H1 (cell line): Measurements from ENCODE around the gene LIMS1. TPM values are rescaled to one million over a fixed set of nuclear protein-coding genes. Genes with fewer than 3 reads are reported as not detected.

Experiments used
- CTCF ChIA-PET: fragments of 300-600 bp; sonication (Branson Sonifier 250); formaldehyde crosslinking; loops from one replicate; lab custom pipeline; 2021; ENCODE audit not compliant: partially characterized antibody; lab: Charles Lee
- POLR2A ChIA-PET: fragments of 300-600 bp; sonication (Branson Sonifier 250); formaldehyde crosslinking; loops from one replicate; lab custom pipeline; 2021; ENCODE audit warnings: inconsistent platforms; ENCODE audit not compliant: partially characterized antibody; lab: Charles Lee
- DNase-seq, 2 experiments: peaks; one replicate each; pipeline versions ENCODE4 v3.0.0 to v3.0.0-alpha.2; 2010 to 2022; ENCODE audit warnings: low spot score in 2 of 2, low read depth in 1 of 2, mixed read lengths in 1 of 2
- FAIRE-seq: peaks from 2 replicates; lab custom pipeline; 2011; peaks lifted over from hg19 to GRCh38; lab: Jason Lieb, UNC
- H2AFZ ChIP-seq: 2 replicates; pipeline ENCODE4 v1.8.1; 2012; ENCODE audit warnings: low read length, inconsistent platforms
- H2AK5ac ChIP-seq: 2 replicates; pipeline ENCODE4 v1.6.1; 2013; ENCODE audit warnings: low read depth, low read length
- H2BK120ac ChIP-seq: replicated peaks from 2 replicates; pipeline ENCODE3; 2013; ENCODE audit warnings: low read depth, low read length, inconsistent platforms
- H2BK12ac ChIP-seq: 2 replicates; pipeline ENCODE4 v1.6.1; 2013; ENCODE audit warnings: low read depth, low read length
- H2BK15ac ChIP-seq: 2 replicates; pipeline ENCODE4 v1.6.1; 2013; ENCODE audit warnings: low read length
- H2BK20ac ChIP-seq: 2 replicates; pipeline ENCODE4 v1.6.1; 2013; ENCODE audit warnings: low read length
- H2BK5ac ChIP-seq: 2 replicates; pipeline ENCODE4 v1.6.1; 2013; ENCODE audit warnings: low read depth, low read length
- H3K14ac ChIP-seq: 2 replicates; pipeline ENCODE4 v1.6.1; 2013; ENCODE audit warnings: inconsistent platforms; ENCODE audit not compliant: insufficient read length
- H3K18ac ChIP-seq: 2 replicates; pipeline ENCODE4 v1.6.1; 2013; ENCODE audit warnings: low read length; ENCODE audit errors: extremely low read depth
- H3K23ac ChIP-seq: 2 replicates; pipeline ENCODE4 v1.6.1; 2013; ENCODE audit warnings: inconsistent platforms; ENCODE audit not compliant: insufficient read length
- H3K23me2 ChIP-seq: 2 replicates; pipeline ENCODE4 v1.6.1; 2013; ENCODE audit warnings: low read depth, low read length
- H3K27ac ChIP-seq: 2 replicates; pipeline ENCODE4 v1.6.1; 2011; ENCODE audit warnings: low read depth, low read length, inconsistent platforms
- H3K27me3 ChIP-seq, 4 experiments: replicated peaks in 1 of 4; 1 replicate in 1 of 4; 2 replicates in 3 of 4; pipeline versions ENCODE4 v1.6.1 to v1.8.1; 2011 to 2013; ENCODE audit warnings: low read length in 3 of 4, mild to moderate bottlenecking in 3 of 4, inconsistent platforms in 2 of 4, mixed read lengths in 2 of 4, moderate library complexity in 1 of 4; ENCODE audit not compliant: control insufficient read depth in 3 of 4, insufficient read depth in 3 of 4; ENCODE audit errors: extremely low read depth in 1 of 4
- H3K36me3 ChIP-seq, 4 experiments: 2 replicates each; pipeline versions ENCODE4 v1.6.1 to v1.8.1; 2011 to 2013; ENCODE audit warnings: mild to moderate bottlenecking in 4 of 4, low read length in 3 of 4, moderate library complexity in 2 of 4, control low read depth in 1 of 4, inconsistent platforms in 1 of 4; ENCODE audit not compliant: insufficient read depth in 4 of 4, control insufficient read depth in 2 of 4
- H3K4ac ChIP-seq: replicated peaks from 2 replicates; pipeline ENCODE3; 2013; ENCODE audit warnings: low read length, low read depth, mixed read lengths, inconsistent platforms; ENCODE audit not compliant: insufficient read length
- H3K4me1 ChIP-seq, 4 experiments: replicated peaks in 1 of 4; 1 replicate in 1 of 4; 2 replicates in 3 of 4; pipeline versions ENCODE4 v1.6.1 to v1.8.1; 2011 to 2013; ENCODE audit warnings: low read length in 3 of 4, inconsistent platforms in 2 of 4, mixed read lengths in 1 of 4; ENCODE audit not compliant: insufficient read depth in 4 of 4, control insufficient read depth in 3 of 4
- H3K4me2 ChIP-seq, 2 experiments: 2 replicates each; pipeline versions ENCODE4 v1.6.1 to v1.8.1; 2011 to 2013; ENCODE audit warnings: low read depth in 2 of 2, low read length in 2 of 2, control low read depth in 1 of 2, inconsistent platforms in 1 of 2, mild to moderate bottlenecking in 1 of 2; ENCODE audit not compliant: insufficient read depth in 1 of 2
- H3K4me3 ChIP-seq, 4 experiments: fragments of 200-600, 300-600 bp in 1 of 4; sonication (generic), shearing (Covaris generic), sonication (Bioruptor Twin) in 1 of 4; 2 replicates each; pipeline versions ENCODE4 v1.5.1 to v1.8.1; 2011 to 2016; ENCODE audit warnings: low read length in 4 of 4, low read depth in 3 of 4, control low read depth in 2 of 4, inconsistent platforms in 2 of 4, mild to moderate bottlenecking in 2 of 4, mixed read lengths in 1 of 4, moderate library complexity in 1 of 4; ENCODE audit not compliant: insufficient read depth in 2 of 4; ENCODE audit errors: extremely low read depth in 1 of 4
- H3K56ac ChIP-seq: replicated peaks from 2 replicates; pipeline ENCODE3; 2013; ENCODE audit warnings: low read depth, mild to moderate bottlenecking, mixed read lengths, low read length, inconsistent platforms; ENCODE audit not compliant: insufficient read length
- H3K79me1 ChIP-seq: 2 replicates; pipeline ENCODE4 v1.6.1; 2013; ENCODE audit warnings: low read depth, low read length, control low read depth
- H3K79me2 ChIP-seq, 2 experiments: 2 replicates each; pipeline versions ENCODE4 v1.6.1 to v1.8.1; 2012 to 2013; ENCODE audit warnings: low read length in 2 of 2, mild to moderate bottlenecking in 2 of 2, inconsistent platforms in 1 of 2; ENCODE audit not compliant: insufficient read depth in 2 of 2, control insufficient read depth in 1 of 2
- H3K9ac ChIP-seq, 4 experiments: replicated peaks in 1 of 4; 1 replicate in 1 of 4; 2 replicates in 3 of 4; pipeline versions ENCODE4 v1.6.1 to v1.8.1; 2011 to 2013; ENCODE audit warnings: low read depth in 3 of 4, low read length in 3 of 4, control low read depth in 2 of 4, mild to moderate bottlenecking in 2 of 4, moderate library complexity in 2 of 4, inconsistent platforms in 1 of 4; ENCODE audit errors: extremely low read depth in 1 of 4
- H3K9me3 ChIP-seq, 2 experiments: 2 replicates each; pipeline versions ENCODE4 v1.6.1 to v1.8.1; 2012 to 2013; ENCODE audit warnings: mild to moderate bottlenecking in 2 of 2, moderate library complexity in 2 of 2, control low read depth in 1 of 2, inconsistent platforms in 1 of 2, low read depth in 1 of 2, low read length in 1 of 2, mixed read lengths in 1 of 2; ENCODE audit not compliant: insufficient read depth in 2 of 2
- H4K20me1 ChIP-seq, 2 experiments: replicated peaks in 1 of 2; 2 replicates each; pipeline versions ENCODE3 to v1.8.1; 2011 to 2013; ENCODE audit warnings: inconsistent platforms in 2 of 2, low read length in 2 of 2, mild to moderate bottlenecking in 1 of 2; ENCODE audit not compliant: insufficient read depth in 2 of 2, control insufficient read depth in 1 of 2
- H4K5ac ChIP-seq: 2 replicates; pipeline ENCODE4 v1.6.1; 2013; ENCODE audit warnings: low read length, low read depth, mixed read lengths, inconsistent platforms; ENCODE audit not compliant: insufficient read length
- H4K8ac ChIP-seq: 2 replicates; pipeline ENCODE4 v1.8.0; 2013; ENCODE audit warnings: mild to moderate bottlenecking, moderate library complexity, low read length, inconsistent platforms; ENCODE audit not compliant: insufficient read depth; ENCODE audit errors: extremely low read depth
- H4K91ac ChIP-seq: replicated peaks from 2 replicates; pipeline ENCODE3; 2013; ENCODE audit warnings: low read length, mixed read lengths, inconsistent platforms; ENCODE audit not compliant: insufficient read length
- ASH2L ChIP-seq: fragments of 200-600, 300-600 bp; sonication (generic); IDR thresholded peaks from one replicate; pipeline ENCODE4 v1.7.1; 2017; ENCODE audit warnings: low read length
- BACH1 ChIP-seq: IDR thresholded peaks from 2 replicates; pipeline ENCODE4 v1.6.1; 2012; ENCODE audit warnings: low read length, improper control_type of control experiment
- MAFK ChIP-seq: IDR thresholded peaks from 2 replicates; pipeline ENCODE4 v1.6.1; 2012; ENCODE audit warnings: low read depth, mild to moderate bottlenecking, improper control_type of control experiment, low read length
- POLR2A ChIP-seq, 2 experiments: IDR thresholded peaks; 1 replicate in 1 of 2; 2 replicates in 1 of 2; pipeline ENCODE4 v1.6.1; 2011; ENCODE audit warnings: low read depth in 2 of 2, low read length in 2 of 2, mild to moderate bottlenecking in 2 of 2; ENCODE audit errors: control extremely low read depth in 1 of 2
- POLR2AphosphoS5 ChIP-seq: IDR thresholded peaks from 2 replicates; pipeline ENCODE4 v1.6.1; 2011; ENCODE audit warnings: low read depth, low read length
- RBBP5 ChIP-seq: IDR thresholded peaks from 2 replicates; pipeline ENCODE4 v1.7.1; 2012; ENCODE audit warnings: low read depth, mild to moderate bottlenecking, inconsistent platforms, low read length, moderate library complexity, borderline replicate concordance
- SIN3A ChIP-seq, 2 experiments: IDR thresholded peaks in 1 of 2; conservative IDR thresholded peaks in 1 of 2; 2 replicates each; pipeline ENCODE4 v1.6.1; 2011 to 2012; ENCODE audit warnings: low read length in 2 of 2, improper control_type of control experiment in 1 of 2, low read depth in 1 of 2, mild to moderate bottlenecking in 1 of 2
- TAF1 ChIP-seq: IDR thresholded peaks from 2 replicates; pipeline ENCODE4 v1.6.1; 2011; ENCODE audit warnings: mild to moderate bottlenecking, low read depth, low read length
- WGBS, 2 experiments: shearing (Covaris generic) in 1 of 2; methylation state at CpG; one replicate each; pipeline versions ENCODE4 v1.1.6 to v1.1.7; 2013 to 2015; ENCODE audit warnings: low lambda C conversion rate in 2 of 2, mixed read lengths in 2 of 2, inconsistent platforms in 1 of 2, low coverage in 1 of 2, missing lambda C conversion rate in 1 of 2; ENCODE audit not compliant: insufficient replicate concordance in 2 of 2, insufficient coverage in 1 of 2, insufficient read length in 1 of 2; ENCODE audit errors: extremely low coverage in 1 of 2, missing lambda C conversion rate in 1 of 2; 5-methylcytosine and 5-hydroxymethylcytosine counted together
- polyA plus RNA-seq, 7 experiments: library from polyadenylated mRNA; depleted of rRNA in 3 of 7; stranded (reverse) in 5 of 7; unstranded in 2 of 7; fragments of >200 nt in 5 of 7; fragments of 200-250 nt in 2 of 7; gene quantifications; 1 replicate in 5 of 7; 2 replicates in 1 of 7; 4 replicates in 1 of 7; pipeline versions ENCODE4 v1.2.1 to v1.2.3, GENCODE V29; 2011 to 2013; ENCODE audit warnings: missing spikeins in 2 of 7, mixed read lengths in 2 of 7
- total RNA-seq: library from RNA; stranded (reverse); fragmentation: NEBNext Ultra II Directional; extraction: Animal tissue kit (Norgen Biotek cat#: 25700); gene quantifications from 2 replicates; pipeline ENCODE4 v1.2.1, GENCODE V29; 2021

Gene LIMS1
- total and polyA plus RNA-seq, 2 of the 8 experiments (the other 6 are each of a cell fraction or from before 2014, with no cell fraction given) = 24.1 to 36.7 TPM

DNA sequence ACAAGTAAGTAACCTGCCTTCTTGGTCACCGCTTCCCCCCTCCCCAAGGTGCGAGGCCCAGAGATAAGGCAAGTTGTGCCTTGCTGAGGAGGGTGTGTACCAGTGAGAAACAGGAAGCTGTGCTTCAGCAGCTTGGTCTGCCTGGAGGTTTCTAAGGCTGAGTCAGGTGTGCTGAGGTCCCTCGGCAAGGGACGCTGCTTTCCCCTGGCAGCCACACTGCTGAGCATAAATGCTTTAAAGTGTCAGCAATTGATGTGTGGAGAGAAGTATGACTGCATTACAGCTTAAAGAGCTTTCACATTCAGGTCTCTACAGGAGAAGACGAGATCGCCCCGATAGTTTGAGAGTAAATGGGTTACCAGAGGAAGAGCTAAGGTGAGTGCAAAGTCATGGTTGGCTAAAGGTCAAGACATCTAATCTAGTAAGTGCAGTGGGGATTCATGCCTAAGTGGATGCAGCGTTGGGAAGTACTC lies 86.9 kb downstream of the LIMS1 start:
- no peak overlapping the region for H3K4ac ChIP-seq
- peak overlapping the region; percentile 46 for H4K5ac ChIP-seq
- peak overlapping the region in 2 of 4 experiments; percentile 8 to 49; a peak in 4 of 8 replicates for H3K4me3 ChIP-seq
- 19% methylated on average over 8 of the region's 8 CpGs; no CpG with 5 or more reads in 1 of the 2 experiments for whole genome bisulfite sequencing, 2 experiments
- POLR2A ChIA-PET = interaction anchor here (0.8 to 1.2 kb wide), 5 partner anchors 8 to 27 kb away, joined by 3 to 4 read pairs (median 3); no protein-coding TSS in a partner anchor
- peak overlapping the region; percentile 73; the same call in 1 of the 2 replicates for H2BK15ac ChIP-seq
- H3K36me3 ChIP-seq = no peaks in the 10 kb centered on the region
- no peaks in the 10 kb centered on the region for H4K20me1 ChIP-seq
- peaks cover 3% of the 10 kb centered on the region; the same call in 1 of the 2 replicates for H3K23me2 ChIP-seq
- CTCF ChIA-PET = interaction anchor here (1.0 to 10.4 kb wide), 5 partner anchors 9 to 301 kb away, joined by 3 to 167 read pairs (median 6); no protein-coding TSS in a partner anchor
- H3K9me3 ChIP-seq = no peaks in the 10 kb centered on the region
- H3K4me1 ChIP-seq = peaks cover 0 to 16% (median 12%) of the 10 kb centered on the region in 4 experiments; a peak in 6 of 7 replicates
- peak overlapping the region; percentile 86 for H2BK12ac ChIP-seq
- no peak overlapping the region for H2AK5ac ChIP-seq
- H3K18ac ChIP-seq = no peak overlapping the region
- H2BK120ac ChIP-seq = no peak overlapping the region
- H4K8ac ChIP-seq = no peak overlapping the region; the same call in 1 of the 2 replicates
- peak overlapping the region; percentile 35 for H3K27ac ChIP-seq
- 0 out of 2 replicates have a peak overlapping the region, but pooled peaks have one; percentile 47 for H2AFZ ChIP-seq
- TF ChIP-seq TAF1 (no peak; the same call in 1 of the 2 replicates), POLR2A (IDR thresholded peaks at IDR 0.05; ENCODE audit: control extremely low read depth in 1 of 2, low read depth in 2 of 2, low read length in 2 of 2) (peak in 1 of 2 experiments; percentile 44; a peak in 2 of 3 replicates), RBBP5 (0 out of 2 replicates have a peak, but pooled peaks have one; percentile 48), BACH1 (peak; percentile 57; the same call in 1 of the 2 replicates), ASH2L (peak; percentile 65), MAFK (peak; percentile 30; the same call in 1 of the 2 replicates), SIN3A (conservative IDR thresholded peaks at IDR 0.05 in 1 of 2, IDR thresholded peaks at IDR 0.05 in 1 of 2; ENCODE audit: low read depth in 1 of 2, low read length in 2 of 2) (no peak), POLR2AphosphoS5 (peak; percentile 68; the same call in 1 of the 2 replicates)
- TF ChIP-seq, all 59 proteins: peak for 6
- peak overlapping the region in 1 of 4 experiments; percentile 6; a peak in 2 of 7 replicates for H3K9ac ChIP-seq
- FAIRE-seq = peak; percentile 50
- DNase-seq = peak; percentile 31 to 58
- H3K4me2 ChIP-seq = peak overlapping the region; percentile 51 to 66
- H3K23ac ChIP-seq = no peak overlapping the region
- peak overlapping the region; percentile 12 for H4K91ac ChIP-seq
- peaks cover 0 to 15% of the 10 kb centered on the region in 2 experiments; a peak in 1 of 4 replicates for H3K79me2 ChIP-seq
- peak overlapping the region; percentile 76 for H2BK5ac ChIP-seq
- H3K79me1 ChIP-seq = no peaks in the 10 kb centered on the region; the same call in 1 of the 2 replicates
- H2BK20ac ChIP-seq = no peak overlapping the region
- no peak overlapping the region for H3K14ac ChIP-seq
- H3K56ac ChIP-seq = no peak overlapping the region
- H3K27me3 ChIP-seq = no peaks in the 10 kb centered on the region
